GM19328 (cell line): ENCODE measurements around the gene DNAJC8.

Experiments
- ATAC-seq: cut with Tn5 transposase; IDR thresholded peaks from one replicate; pipeline ENCODE4 v1.9.1; 2021; ENCODE audit warnings: mild to moderate bottlenecking, moderate library complexity; ENCODE audit not compliant: unreplicated experiment

Gene DNAJC8

GRCh38 chr1:28256197-28256827, 23.5 kb upstream of the DNAJC8 start:
- no peak for ATAC-seq

- ATAC-seq: no peak
These were observed 17.1 kb upstream of the DNAJC8 start for GRCh38 chr1:28249866-28250295.

GRCh38 chr1:28249013-28249865, 16.4 kb upstream of the DNAJC8 start:
- ATAC-seq: no peak

- no peak for ATAC-seq
These were observed 15.6 kb upstream of the DNAJC8 start for GRCh38 chr1:28248273-28249012.

GRCh38 chr1:28247612-28248272, 14.9 kb upstream of the DNAJC8 start:
- ATAC-seq: no peak

- ATAC-seq: no peak
These were observed 13.6 kb upstream of the DNAJC8 start for GRCh38 chr1:28246427-28246832.

GRCh38 chr1:28244549-28245251, 11.9 kb upstream of the DNAJC8 start:
- ATAC-seq: no peak

GRCh38 chr1:28243685-28244311, 11.0 kb upstream of the DNAJC8 start:
- no peak for ATAC-seq

GRCh38 chr1:28241638-28242241, 8.9 kb upstream of the DNAJC8 start:
- ATAC-seq: no peak

GRCh38 chr1:28240024-28240423, 7.2 kb upstream of the DNAJC8 start:
- ATAC-seq: no peak

- no peak for ATAC-seq
These were observed 6.2 kb upstream of the DNAJC8 start for GRCh38 chr1:28239004-28239403.

- no peak for ATAC-seq
These were observed 4.0 kb upstream of the DNAJC8 start for GRCh38 chr1:28236656-28237322.

GRCh38 chr1:28235755-28236655, 3.2 kb upstream of the DNAJC8 start, which contains the start of gene ATP5IF1:
TSS of gene ATP5IF1 (plus strand) at chr1:28236124. CDS start at chr1:28236184, 60 bp downstream.
- peak; percentile 84 for ATAC-seq

- ATAC-seq: no peak
These were observed 406 bp upstream of the DNAJC8 start for GRCh38 chr1:28233264-28233606.

- no peak for ATAC-seq
These were observed 2.8 kb downstream of the DNAJC8 start for GRCh38 chr1:28229996-28230395.

- ATAC-seq: no peak
These were observed 3.7 kb downstream of the DNAJC8 start for GRCh38 chr1:28229089-28229488.

GRCh38 chr1:28213315-28213714, 19.5 kb downstream of the DNAJC8 start:
- no peak for ATAC-seq

GRCh38 chr1:28209700-28210099, 23.1 kb downstream of the DNAJC8 start:
- no peak for ATAC-seq
